KOPT-K1 (cell line): Measurements from ENCODE around the gene ACSL6.

Experiments used
- H3K27ac ChIP-seq: fragments of 200-600 bp; sonication (generic); 2 replicates; pipeline ENCODE4 v1.5.1; 2016; ENCODE audit warnings: antibody characterized with exemption, mild to moderate bottlenecking, low read depth, low read length; ENCODE audit not compliant: poor library complexity, severe bottlenecking
- H3K36me3 ChIP-seq: fragments of 200-600 bp; sonication (generic); 2 replicates; pipeline ENCODE4 v1.5.1; 2017; ENCODE audit warnings: antibody characterized with exemption, mild to moderate bottlenecking, low read length, moderate library complexity; ENCODE audit not compliant: insufficient read depth
- H3K9me3 ChIP-seq: fragments of 200-600 bp; sonication (generic); 2 replicates; pipeline ENCODE4 v1.5.1; 2017; ENCODE audit warnings: antibody characterized with exemption, low read length, mild to moderate bottlenecking; ENCODE audit not compliant: insufficient read depth, poor library complexity, severe bottlenecking

Gene ACSL6

GRCh38 chr5:131990716-131991115, 20.7 kb downstream of the ACSL6 start:
- H3K27ac ChIP-seq = no peak overlapping the region
- H3K36me3 ChIP-seq = no peaks in the 10 kb centered on the region
- no peaks in the 10 kb centered on the region for H3K9me3 ChIP-seq

- Histone ChIP-seq H3K36me3 (no peaks in the 10 kb centered on the region), H3K27ac (no peak overlapping the region), H3K9me3 (no peaks in the 10 kb centered on the region)
These were observed 22.9 kb downstream of the ACSL6 start for GRCh38 chr5:131988601-131989000.

GRCh38 chr5:131987251-131987650, 24.2 kb downstream of the ACSL6 start:
- no peaks in the 10 kb centered on the region for H3K9me3 ChIP-seq
- no peaks in the 10 kb centered on the region for H3K36me3 ChIP-seq
- no peak overlapping the region for H3K27ac ChIP-seq

- no peaks in the 10 kb centered on the region for H3K36me3 ChIP-seq
- H3K9me3 ChIP-seq = no peaks in the 10 kb centered on the region
- H3K27ac ChIP-seq = no peak overlapping the region
These were observed 25.1 kb downstream of the ACSL6 start for GRCh38 chr5:131986161-131986912.

GRCh38 chr5:131984956-131985665, 26.3 kb downstream of the ACSL6 start:
- Histone ChIP-seq H3K9me3 (no peaks in the 10 kb centered on the region), H3K36me3 (no peaks in the 10 kb centered on the region), H3K27ac (no peak overlapping the region)

- Histone ChIP-seq H3K9me3 (no peaks in the 10 kb centered on the region), H3K27ac (no peak overlapping the region), H3K36me3 (no peaks in the 10 kb centered on the region)
These were observed 28.1 kb downstream of the ACSL6 start for GRCh38 chr5:131983244-131983771.

- Histone ChIP-seq H3K9me3 (no peaks in the 10 kb centered on the region), H3K27ac (no peak overlapping the region), H3K36me3 (no peaks in the 10 kb centered on the region)
These were observed 29.9 kb downstream of the ACSL6 start for GRCh38 chr5:131981516-131981915.

- no peak overlapping the region for H3K27ac ChIP-seq
- no peaks in the 10 kb centered on the region for H3K36me3 ChIP-seq
- no peaks in the 10 kb centered on the region for H3K9me3 ChIP-seq
These were observed 30.8 kb downstream of the ACSL6 start for GRCh38 chr5:131980696-131981095.

GRCh38 chr5:131979816-131980215, 31.6 kb downstream of the ACSL6 start:
- no peak overlapping the region for H3K27ac ChIP-seq
- no peaks in the 10 kb centered on the region for H3K9me3 ChIP-seq
- no peaks in the 10 kb centered on the region for H3K36me3 ChIP-seq

GRCh38 chr5:131977212-131977604, 34.2 kb downstream of the ACSL6 start:
- Histone ChIP-seq H3K36me3 (no peaks in the 10 kb centered on the region), H3K9me3 (no peaks in the 10 kb centered on the region), H3K27ac (no peak overlapping the region)

- Histone ChIP-seq H3K27ac (no peak overlapping the region), H3K9me3 (no peaks in the 10 kb centered on the region), H3K36me3 (no peaks in the 10 kb centered on the region)
These were observed 34.8 kb downstream of the ACSL6 start for GRCh38 chr5:131976414-131977211.

- Histone ChIP-seq H3K36me3 (no peaks in the 10 kb centered on the region), H3K27ac (peak overlapping the region; percentile 33), H3K9me3 (no peaks in the 10 kb centered on the region)
These were observed 36.3 kb downstream of the ACSL6 start for GRCh38 chr5:131974956-131975726.

GRCh38 chr5:131974622-131974955, 36.9 kb downstream of the ACSL6 start:
- Histone ChIP-seq H3K27ac (peak overlapping the region; percentile 33), H3K36me3 (no peaks in the 10 kb centered on the region), H3K9me3 (no peaks in the 10 kb centered on the region)

- H3K27ac ChIP-seq = no peak overlapping the region
- H3K36me3 ChIP-seq = no peaks in the 10 kb centered on the region
- H3K9me3 ChIP-seq = no peaks in the 10 kb centered on the region
These were observed 37.4 kb downstream of the ACSL6 start for GRCh38 chr5:131974016-131974415.
